Stimulated activated CD8-positive, alpha-beta memory T cell treated with anti-CD3 and anti-CD28 coated beads, Interleukin-12 subunit alpha, Interleukin-12 subunit beta, amount 100 ng/mL, for 1 hour (primary cell): Measurements from ENCODE around the gene VSTM2L.

Experiments used
- DNase-seq: peaks from one replicate; pipeline ENCODE4 v3.0.0-alpha.2; 2020; ENCODE audit warnings: low read depth

Gene VSTM2L

DNA sequence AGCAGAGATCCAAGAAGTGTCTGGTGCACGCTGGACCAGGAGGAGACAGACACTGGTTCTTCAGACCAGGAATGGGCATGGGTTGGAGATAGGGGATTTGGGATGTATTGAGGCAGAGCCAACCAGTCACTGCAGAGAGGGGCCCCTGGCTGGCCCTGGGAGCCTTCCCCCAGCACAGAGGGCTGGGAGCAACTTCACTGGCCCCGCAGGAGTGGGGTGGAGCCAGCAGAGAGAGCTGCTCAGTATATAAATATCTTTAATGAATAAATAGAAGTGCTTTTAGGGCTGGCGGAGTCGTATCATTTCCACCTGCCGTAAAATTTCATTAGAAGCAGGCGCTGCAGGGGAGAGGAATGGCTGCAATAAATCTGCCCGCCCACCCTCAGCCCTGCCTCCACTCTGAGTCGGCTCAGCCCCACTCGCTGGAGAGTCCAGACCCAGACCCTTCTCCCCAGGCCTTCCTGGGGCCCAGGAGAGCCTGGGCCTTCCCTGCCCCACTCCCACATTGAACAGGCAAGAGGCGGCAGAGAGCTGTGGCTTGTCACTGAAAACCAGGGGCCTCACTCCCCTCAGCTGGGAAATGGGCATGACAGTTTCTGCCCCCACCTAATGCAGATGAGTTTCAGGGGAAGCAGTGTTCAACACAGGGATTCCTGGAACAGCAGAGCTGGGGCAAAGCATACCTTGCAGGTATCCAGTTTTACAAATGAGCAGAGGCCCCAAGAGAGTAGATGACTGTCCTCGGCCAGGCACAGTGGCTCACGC, 23.9 kb upstream of the VSTM2L start:
- DNase-seq: no peak

DNA sequence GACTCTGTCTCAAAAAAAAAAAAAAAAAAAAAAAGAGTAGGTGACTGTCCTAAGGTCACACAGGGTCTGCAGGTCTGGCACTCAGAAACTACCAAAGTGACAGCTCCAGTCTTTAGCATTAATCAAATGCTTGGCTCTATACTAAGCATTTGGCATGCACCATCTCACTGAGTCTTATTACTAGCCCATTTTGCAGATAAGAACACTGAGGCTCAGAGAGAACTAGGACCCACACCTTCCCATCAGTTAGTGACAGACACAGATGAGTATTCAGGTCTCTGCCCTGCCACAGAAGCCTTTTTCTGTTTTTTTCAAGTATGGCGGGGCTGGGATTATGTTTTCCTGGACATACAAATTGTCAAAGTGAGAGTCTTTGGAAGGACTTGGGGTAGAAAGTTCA, 23.1 kb upstream of the VSTM2L start:
- DNase-seq: no peak

DNA sequence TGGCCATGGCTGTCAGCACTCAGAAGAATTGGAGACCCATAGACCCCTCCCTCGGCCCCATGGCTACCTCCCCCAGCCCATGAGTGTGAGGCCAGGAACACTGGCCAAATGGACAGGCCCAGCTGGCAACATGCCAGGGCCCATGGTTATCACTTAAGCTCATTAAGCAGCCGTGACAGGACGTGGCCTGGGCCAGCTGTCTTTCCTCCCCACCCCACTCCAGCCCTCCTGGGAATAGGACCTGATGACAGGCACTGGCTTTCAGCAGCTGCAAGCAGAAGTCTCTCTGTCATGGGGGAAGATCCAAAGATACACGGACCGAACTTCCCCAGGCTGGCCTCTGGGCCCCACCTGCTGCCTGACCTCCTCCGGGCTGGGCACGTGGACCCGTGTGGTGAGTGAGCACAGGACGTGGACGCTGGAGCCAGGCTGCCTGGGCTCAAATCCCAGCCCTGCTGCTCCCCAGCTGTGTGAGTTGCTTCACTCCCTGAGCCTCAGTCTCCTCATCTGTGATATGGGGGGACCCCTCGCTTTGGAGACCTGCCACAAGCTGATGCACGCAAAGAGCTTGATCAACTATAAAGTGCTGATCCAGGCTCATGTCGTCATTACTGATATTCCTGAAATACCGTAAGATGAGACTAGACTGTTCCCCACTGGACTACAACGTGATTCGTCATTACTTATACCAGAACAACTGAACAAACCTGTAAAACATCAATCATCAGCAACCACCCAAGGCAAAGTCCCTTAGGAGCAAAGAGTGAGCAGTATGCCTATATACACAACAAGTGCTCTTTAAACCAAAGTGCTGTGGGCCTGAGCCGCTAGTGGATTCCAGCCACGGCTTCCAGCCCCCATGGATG, 22.0 kb upstream of the VSTM2L start:
- DNase-seq: no peak

DNA sequence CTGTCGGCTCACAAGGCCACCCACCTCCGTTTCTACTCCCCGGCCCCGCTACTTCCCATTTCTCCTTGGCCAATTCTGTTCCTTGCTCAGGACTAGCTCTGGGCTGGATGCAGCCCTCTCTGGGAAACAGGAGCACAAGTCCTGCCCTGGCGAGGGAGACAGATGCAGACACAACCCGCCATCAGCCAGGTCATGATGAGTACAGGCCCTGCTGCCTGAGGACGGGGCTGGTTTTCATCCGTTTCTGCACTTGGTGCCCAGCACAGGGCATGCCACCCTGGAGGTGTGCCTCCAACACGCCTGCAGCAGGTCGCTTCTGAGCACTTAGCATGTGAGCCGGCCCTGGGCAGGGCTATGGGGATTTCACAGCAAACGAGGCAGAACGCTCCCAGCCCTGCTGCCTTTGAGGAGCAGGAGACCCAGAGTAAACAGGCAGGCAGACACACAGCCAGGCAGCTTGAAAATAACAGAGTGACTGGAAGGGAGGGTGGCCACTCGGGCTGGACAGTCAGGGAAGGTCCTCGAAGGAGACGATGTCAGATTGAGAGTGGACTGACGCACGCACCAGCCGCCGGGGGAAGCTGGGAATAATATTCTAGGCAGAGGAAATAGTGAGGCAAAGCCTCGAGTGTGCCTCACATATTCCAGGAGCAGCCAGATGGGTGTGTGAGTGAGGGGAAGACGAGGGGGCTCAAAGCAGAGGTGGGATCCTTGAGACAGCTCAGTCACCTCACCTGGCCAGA, 21.2 kb upstream of the VSTM2L start:
- DNase-seq: no peak

DNA sequence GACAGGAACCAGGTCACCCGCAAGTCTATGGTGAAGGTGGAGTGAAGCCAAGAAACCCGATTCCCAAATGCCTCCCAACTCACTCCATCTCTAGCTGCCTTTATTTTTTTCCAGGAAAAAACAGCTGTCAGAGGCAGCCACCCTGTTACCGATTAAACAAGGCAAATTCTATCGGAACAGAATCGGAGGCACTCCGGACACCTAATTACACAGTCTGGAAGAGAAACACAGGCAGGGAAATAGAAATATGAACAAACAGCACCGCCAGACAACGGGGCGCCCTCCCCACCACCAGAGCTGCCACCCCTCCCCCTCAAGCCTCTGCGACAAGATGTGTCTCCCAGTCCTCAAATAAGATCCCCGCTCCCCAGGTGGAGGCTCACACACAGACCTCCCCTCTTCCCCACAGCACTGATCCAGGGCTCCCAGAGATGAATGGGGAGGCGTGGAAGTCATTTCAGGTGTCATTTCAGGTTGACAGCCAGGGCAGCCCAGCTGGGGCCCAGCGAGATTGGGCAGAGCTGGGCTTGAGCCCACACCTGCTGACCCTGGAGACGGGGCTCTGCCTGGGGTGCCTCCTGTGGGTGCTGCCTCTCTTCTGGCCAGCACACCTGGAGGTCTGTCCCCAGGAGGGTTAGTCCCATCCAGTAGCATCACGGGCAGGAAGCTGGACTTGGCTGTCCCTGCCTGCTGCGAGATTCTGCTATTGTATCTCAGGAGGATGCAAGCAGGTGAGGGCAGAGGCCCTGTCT, 19.8 kb upstream of the VSTM2L start:
- DNase-seq: no peak

- no peak for DNase-seq
These were observed 17.9 kb upstream of the VSTM2L start for GRCh38 chr20:37885042-37885441.

- no peak for DNase-seq
These were observed 17.1 kb upstream of the VSTM2L start for GRCh38 chr20:37885593-37886503.

DNA sequence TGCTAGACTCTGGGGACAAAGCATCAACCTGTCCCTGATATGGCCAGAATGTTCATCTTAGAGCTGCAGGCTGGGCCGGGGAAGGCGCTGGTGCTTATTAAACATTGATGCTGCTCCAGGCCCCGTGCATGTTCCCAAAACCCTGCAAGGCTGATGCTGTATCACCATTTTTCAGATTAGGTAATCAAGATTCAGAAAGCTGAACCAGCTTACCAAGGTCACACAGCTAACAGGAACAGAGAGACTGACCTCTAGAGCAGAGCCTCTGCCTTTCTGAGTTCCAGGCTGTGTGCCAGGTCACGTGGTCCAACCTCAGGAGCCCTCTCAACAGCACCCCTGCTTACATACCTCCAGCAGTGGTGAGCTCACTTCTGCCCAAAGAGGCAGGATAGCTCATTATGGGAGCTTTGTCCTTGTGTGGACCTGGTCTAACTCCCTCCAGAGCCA, 16.1 kb upstream of the VSTM2L start:
- no peak for DNase-seq

DNA sequence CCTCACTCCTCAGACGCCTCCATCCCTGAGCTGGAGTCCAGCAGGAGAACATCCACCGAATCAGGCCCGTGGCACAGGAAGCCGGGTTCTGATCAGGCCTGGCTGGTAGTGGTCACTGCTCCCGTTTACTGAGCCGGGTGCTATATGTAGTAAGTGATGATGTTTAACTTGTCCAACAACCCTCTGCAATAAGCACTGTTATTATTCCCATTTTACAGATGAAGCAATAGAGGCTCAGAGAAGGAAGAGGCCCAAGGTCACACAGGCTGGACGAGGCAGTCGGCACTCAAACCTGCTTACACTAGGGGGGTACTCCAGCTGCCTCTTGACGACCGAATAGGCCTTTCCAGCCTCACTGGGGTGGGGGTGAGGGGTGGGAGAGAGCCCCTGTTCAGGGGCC, 14.3 kb upstream of the VSTM2L start:
- no peak for DNase-seq

GRCh38 chr20:37890108-37890507, 12.8 kb upstream of the VSTM2L start:
- no peak for DNase-seq

GRCh38 chr20:37890643-37891042, 12.3 kb upstream of the VSTM2L start:
- DNase-seq: no peak

DNA sequence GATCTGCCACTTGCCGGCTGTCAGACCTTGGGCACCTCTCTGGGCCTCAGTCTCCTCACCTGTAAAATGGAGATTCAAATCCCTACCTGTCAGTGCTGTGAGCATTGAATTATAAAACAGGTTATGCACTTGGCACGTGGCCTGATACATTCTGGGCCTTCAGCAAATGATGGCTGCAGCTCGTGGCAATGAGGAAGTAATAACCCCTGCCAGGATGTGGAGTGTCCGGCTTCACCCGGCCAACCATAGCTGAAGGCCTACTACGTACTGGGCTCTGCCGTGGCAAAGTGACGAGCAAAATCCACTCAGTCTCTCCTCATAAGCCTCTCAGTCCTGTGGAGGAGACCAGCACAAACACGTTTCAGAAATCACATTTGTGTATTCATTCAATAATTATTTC, 10.9 kb upstream of the VSTM2L start:
- no peak for DNase-seq

GRCh38 chr20:37893566-37894241, 9.2 kb upstream of the VSTM2L start:
- no peak for DNase-seq

GRCh38 chr20:37894454-37894853, 8.5 kb upstream of the VSTM2L start:
- DNase-seq: no peak

- no peak for DNase-seq
These were observed 7.8 kb upstream of the VSTM2L start for GRCh38 chr20:37895166-37895565.

- DNase-seq: no peak
These were observed 5.9 kb upstream of the VSTM2L start for GRCh38 chr20:37896932-37897548.

- no peak for DNase-seq
These were observed 4.5 kb upstream of the VSTM2L start for GRCh38 chr20:37898233-37899104.

GRCh38 chr20:37899105-37900045, 3.6 kb upstream of the VSTM2L start:
- no peak for DNase-seq
